Parathyroid adenoma (tissue), 2 donors: ENCODE results near the gene HOXB6.

ENCODE experiments used
- H2AFZ ChIP-seq: fragments of 300-600 bp; sonication (generic); one replicate; pipeline ENCODE4 v1.7.0; 2017; ENCODE audit warnings: antibody characterized with exemption, mild to moderate bottlenecking
- H3K27ac ChIP-seq: fragments of 300-600 bp; sonication (generic); one replicate; pipeline ENCODE4 v1.7.0; 2017
- H3K27me3 ChIP-seq: fragments of 300-600 bp; sonication (generic); one replicate; pipeline ENCODE4 v1.7.0; 2017; ENCODE audit warnings: low read length; ENCODE audit not compliant: control insufficient read depth, insufficient read depth
- H3K36me3 ChIP-seq: fragments of 300-600 bp; sonication (generic); one replicate; pipeline ENCODE4 v1.7.0; 2017; ENCODE audit warnings: low read length; ENCODE audit not compliant: control insufficient read depth, insufficient read depth
- H3K4me1 ChIP-seq: fragments of 300-600 bp; sonication (generic); one replicate; pipeline ENCODE4 v1.7.0; 2017; ENCODE audit warnings: control low read depth
- H3K4me2 ChIP-seq: fragments of 300-600 bp; sonication (generic); one replicate; pipeline ENCODE4 v1.7.0; 2017; ENCODE audit warnings: low read length
- H3K4me3 ChIP-seq: fragments of 300-600 bp; sonication (generic); one replicate; pipeline ENCODE4 v1.7.0; 2017; ENCODE audit warnings: low read depth, low read length
- H3K79me2 ChIP-seq: fragments of 300-600 bp; sonication (generic); one replicate; pipeline ENCODE4 v1.7.0; 2017; ENCODE audit warnings: control low read depth
- H3K9ac ChIP-seq: fragments of 300-600 bp; sonication (generic); one replicate; pipeline ENCODE4 v1.7.0; 2017; ENCODE audit warnings: mild to moderate bottlenecking
- H3K9me3 ChIP-seq: fragments of 300-600 bp; sonication (generic); one replicate; pipeline ENCODE4 v1.7.0; 2017; ENCODE audit warnings: low read length; ENCODE audit not compliant: control insufficient read depth
- CTCF ChIP-seq: fragments of 300-600 bp; sonication (generic); IDR thresholded peaks from one replicate; pipeline ENCODE4 v1.7.0; 2017; ENCODE audit warnings: antibody characterized with exemption, mild to moderate bottlenecking
- donor health status: primary hyperparathyroidism.

Gene HOXB6

DNA sequence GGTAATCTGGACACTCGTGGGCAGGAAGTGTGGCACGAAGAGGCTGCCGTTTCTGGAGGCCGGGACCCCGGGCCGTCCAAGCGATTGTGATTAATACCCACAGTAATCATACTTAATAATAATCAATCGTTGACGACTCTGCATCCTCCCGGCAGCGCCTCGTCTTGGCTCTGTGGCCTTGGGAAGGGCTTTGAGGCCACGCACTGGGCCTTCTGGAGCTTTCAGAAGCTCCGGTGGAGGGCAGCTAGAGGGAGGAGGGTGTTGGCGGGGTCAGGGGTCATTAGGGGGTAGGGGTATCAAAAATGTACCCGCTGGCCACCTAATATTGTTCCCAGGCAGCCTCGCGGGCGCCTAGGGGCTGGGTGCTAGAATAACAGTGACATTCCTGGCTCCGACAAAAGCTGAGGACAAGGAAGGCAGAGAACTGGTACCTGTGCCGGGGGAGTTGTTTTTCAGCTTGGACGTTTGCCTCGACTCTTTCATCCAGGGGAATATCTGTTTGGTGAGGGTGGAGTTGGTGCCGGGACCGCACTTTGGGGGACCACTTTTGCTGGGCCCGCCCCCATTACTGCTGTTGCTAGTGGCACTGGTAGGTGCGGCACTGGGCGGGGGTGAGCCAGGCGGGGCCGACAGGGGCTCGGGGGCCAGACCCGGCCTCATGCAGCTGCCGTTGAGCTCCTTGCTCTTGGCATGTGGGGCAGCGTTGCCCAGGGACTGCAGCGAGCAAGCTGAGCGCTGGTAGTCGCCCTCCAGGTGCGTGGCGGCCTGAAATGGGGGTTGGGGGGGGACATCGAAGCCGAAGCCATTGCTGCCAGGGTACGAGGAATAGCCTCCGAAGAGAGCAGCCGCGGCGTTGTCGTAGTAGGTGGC is 53.0 kb downstream of the HOXB6 start:
- H2AFZ ChIP-seq, result no peak overlapping the region
- no peak overlapping the region for H3K9ac ChIP-seq

DNA sequence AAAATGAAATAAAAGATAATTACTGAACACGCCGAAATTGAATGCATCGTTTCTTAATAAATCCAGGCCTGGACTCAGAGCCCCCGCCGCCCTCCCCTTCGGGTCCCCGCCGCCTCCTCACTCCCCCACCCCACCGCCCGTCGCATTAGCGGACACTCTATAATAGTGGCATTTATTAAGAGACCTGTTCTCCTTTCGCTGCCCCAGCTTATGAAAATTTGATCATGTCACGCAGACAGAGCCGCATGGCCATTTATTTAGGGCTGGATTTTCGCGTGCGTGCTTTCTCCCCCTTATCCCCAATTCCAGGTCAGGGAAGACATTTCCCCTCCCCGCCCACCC is 53.6 kb downstream of the HOXB6 start:
- Histone ChIP-seq H3K9me3 (no peaks in the 10 kb centered on the region), H3K27ac (no peak overlapping the region), H3K4me3 (no peak overlapping the region), H3K9ac (no peak overlapping the region), H3K79me2 (no peaks in the 10 kb centered on the region), H3K4me2 (no peak overlapping the region), H3K4me1 (no peaks in the 10 kb centered on the region), H3K27me3 (no peaks in the 10 kb centered on the region), H3K36me3 (no peaks in the 10 kb centered on the region), H2AFZ (no peak overlapping the region)
- TF ChIP-seq CTCF, result no peak

More for the DNA sequence above, 53.0 kb downstream of the HOXB6 start:
- Histone ChIP-seq H3K27me3 (no peaks in the 10 kb centered on the region), H3K27ac (no peak overlapping the region), H3K4me1 (no peaks in the 10 kb centered on the region), H3K4me2 (no peak overlapping the region), H3K4me3 (no peak overlapping the region), H3K79me2 (no peaks in the 10 kb centered on the region), H3K9me3 (no peaks in the 10 kb centered on the region), H3K36me3 (no peaks in the 10 kb centered on the region)
- no peak for TF ChIP-seq CTCF

GRCh38 chr17:48550502-48551213 is 54.1 kb downstream of the HOXB6 start:
- no peak overlapping the region for H3K27ac ChIP-seq
- H3K79me2 ChIP-seq, result no peaks in the 10 kb centered on the region
- TF ChIP-seq CTCF, result no peak
- no peak overlapping the region for H3K9ac ChIP-seq
- no peak overlapping the region for H2AFZ ChIP-seq
- H3K27me3 ChIP-seq, result no peaks in the 10 kb centered on the region
- H3K4me1 ChIP-seq, result no peaks in the 10 kb centered on the region
- H3K9me3 ChIP-seq, result no peaks in the 10 kb centered on the region
- no peak overlapping the region for H3K4me3 ChIP-seq
- H3K4me2 ChIP-seq, result no peak overlapping the region
- no peaks in the 10 kb centered on the region for H3K36me3 ChIP-seq

- Histone ChIP-seq H3K4me3 (no peak overlapping the region), H3K4me2 (no peak overlapping the region), H3K27me3 (no peaks in the 10 kb centered on the region), H2AFZ (no peak overlapping the region), H3K79me2 (no peaks in the 10 kb centered on the region), H3K36me3 (no peaks in the 10 kb centered on the region), H3K9me3 (no peaks in the 10 kb centered on the region), H3K27ac (no peak overlapping the region), H3K4me1 (no peaks in the 10 kb centered on the region), H3K9ac (no peak overlapping the region)
- no peak for TF ChIP-seq CTCF
Observed at GRCh38 chr17:48549914-48550501, 54.8 kb downstream of the HOXB6 start.
